GM19240 (cell line): ENCODE data around the gene FBRS.
"Not testable (repeated sequence)": the region's sequence is repeated elsewhere in the genome, so short reads cannot be mapped to it uniquely, and the experiment has no call there.

Experiments
- DNase-seq: peaks from one replicate; pipeline ENCODE4 v3.0.0; 2011; ENCODE audit warnings: low spot score; ENCODE audit not compliant: insufficient read length

The FBRS gene

GRCh38 chr16:30664616-30665109, 6.4 kb downstream of the FBRS start:
- DNase-seq: no peak

- DNase-seq: no peak
Observed at GRCh38 chr16:30665155-30665829, 7.1 kb downstream of the FBRS start.

- no peak for DNase-seq
Observed at GRCh38 chr16:30665830-30666190, 7.6 kb downstream of the FBRS start.

GRCh38 chr16:30666681-30667080, 8.4 kb downstream of the FBRS start:
- DNase-seq: no peak

GRCh38 chr16:30667361-30667905, 9.2 kb downstream of the FBRS start:
- DNase-seq: no peak

GRCh38 chr16:30668393-30668792, 10.2 kb downstream of the FBRS start:
- no peak for DNase-seq

- DNase-seq: no peak
Observed at GRCh38 chr16:30669026-30669902, 11.0 kb downstream of the FBRS start.

- DNase-seq: no peak
Observed at GRCh38 chr16:30669903-30670824, 11.9 kb downstream of the FBRS start.

- DNase-seq: no peak
Observed at GRCh38 chr16:30675143-30675542, 16.9 kb downstream of the FBRS start.

- no peak for DNase-seq
Observed at GRCh38 chr16:30677931-30678585, 19.8 kb downstream of the FBRS start.

- DNase-seq: no peak
Observed at GRCh38 chr16:30678586-30678970, 20.3 kb downstream of the FBRS start.

- no peak for DNase-seq
Observed at GRCh38 chr16:30680326-30680725, 22.1 kb downstream of the FBRS start.

GRCh38 chr16:30688701-30689100, 30.5 kb downstream of the FBRS start:
- DNase-seq: no peak

GRCh38 chr16:30691907-30692306, 33.7 kb downstream of the FBRS start:
- DNase-seq: no peak

- no peak for DNase-seq
Observed at GRCh38 chr16:30692396-30693064, 34.3 kb downstream of the FBRS start.

GRCh38 chr16:30694926-30695693, 36.9 kb downstream of the FBRS start:
- DNase-seq: no peak

GRCh38 chr16:30696646-30697045, 38.4 kb downstream of the FBRS start:
- not testable (repeated sequence) for DNase-seq

- DNase-seq: peak; percentile 94
Observed at GRCh38 chr16:30697264-30698138, 39.3 kb downstream of the FBRS start.
